GM12892 (cell line): ENCODE data around the gene SFMBT1.

Source experiments
- POLR2A ChIP-seq: IDR thresholded peaks from 2 replicates; pipeline ENCODE4 v1.6.1; 2011; ENCODE audit warnings: low read depth, low read length, control low read depth
- POLR2AphosphoS5 ChIP-seq: IDR thresholded peaks from 2 replicates; pipeline ENCODE4 v1.6.1; 2011; ENCODE audit warnings: low read depth, low read length, control low read depth

DNA sequence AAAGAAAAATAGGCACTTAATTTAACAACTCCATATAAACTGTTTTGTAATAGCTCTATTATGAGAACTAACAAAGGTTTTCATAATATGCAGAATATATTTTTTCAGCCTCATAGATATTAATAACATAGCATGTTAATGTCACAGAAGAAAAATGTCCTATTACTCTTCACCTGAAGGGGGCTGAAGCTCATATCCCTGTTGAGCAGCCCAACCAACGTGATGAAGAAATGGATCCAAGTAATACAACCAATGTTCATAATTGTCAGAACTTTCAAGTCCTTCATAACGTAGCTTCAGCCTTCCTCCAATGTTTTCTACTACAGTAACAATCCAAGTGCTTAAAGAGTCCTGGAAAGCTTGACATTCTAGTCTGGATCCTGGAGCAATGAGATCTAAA lies 114.0 kb downstream of the SFMBT1 start:
- TF ChIP-seq POLR2AphosphoS5 = no peak
- TF ChIP-seq POLR2A = no peak
